ENCODE data around the gene GCLC.

GCLC gene

GRCh38 chr6:53455678-53456077 is 89.2 kb downstream of the GCLC start:
- ChIA-PET CTCF (no interaction called here), POLR2A (no interaction called here)

GRCh38 chr6:53451165-53451564 is 93.7 kb downstream of the GCLC start:
- CTCF ChIA-PET: no interaction called here
- DNase-seq (ENCODE audit: extremely low spot score): no peak
- POLR2A ChIA-PET: no interaction called here
- TF ChIP-seq NFRKB (IDR thresholded peaks at IDR 0.05) (no peak), SP1 (IDR thresholded peaks at IDR 0.05) (no peak), ELF4 (IDR thresholded peaks at IDR 0.05) (no peak), ZNF384 (IDR thresholded peaks at IDR 0.05) (no peak), L3MBTL2 (conservative IDR thresholded peaks at IDR 0.05) (no peak), PKNOX1 (IDR thresholded peaks at IDR 0.05) (no peak), CTBP1 (IDR thresholded peaks at IDR 0.05; ENCODE audit: borderline replicate concordance) (no peak), BHLHE40 (IDR thresholded peaks at IDR 0.05; ENCODE audit: borderline replicate concordance) (no peak), LEF1 (IDR thresholded peaks at IDR 0.05; ENCODE audit: borderline replicate concordance) (no peak), TARDBP (IDR thresholded peaks at IDR 0.05) (no peak), ARNT (IDR thresholded peaks at IDR 0.05) (no peak)

More at GRCh38 chr6:53455678-53456077, 89.2 kb downstream of the GCLC start:
- DNase-seq (ENCODE audit: extremely low spot score): no peak
- TF ChIP-seq SP1 (IDR thresholded peaks at IDR 0.05): no peak
- no peak for TF ChIP-seq FOXM1 (IDR thresholded peaks at IDR 0.05; ENCODE audit: borderline replicate concordance)
- TF ChIP-seq HDGF (IDR thresholded peaks at IDR 0.05; ENCODE audit: borderline replicate concordance): no peak
- no peak for TF ChIP-seq BHLHE40 (IDR thresholded peaks at IDR 0.05; ENCODE audit: borderline replicate concordance)
- no peak for TF ChIP-seq L3MBTL2 (conservative IDR thresholded peaks at IDR 0.05)
- no peak for TF ChIP-seq PKNOX1 (IDR thresholded peaks at IDR 0.05)
- TF ChIP-seq NFRKB (IDR thresholded peaks at IDR 0.05): no peak
- no peak for TF ChIP-seq ELF4 (IDR thresholded peaks at IDR 0.05)
- TF ChIP-seq TARDBP (IDR thresholded peaks at IDR 0.05): no peak
- no peak for TF ChIP-seq FOXA1 (IDR thresholded peaks at IDR 0.05)
- TF ChIP-seq CTBP1 (IDR thresholded peaks at IDR 0.05; ENCODE audit: borderline replicate concordance): no peak

GRCh38 chr6:53447865-53448264 is 97.0 kb downstream of the GCLC start:
- DNase-seq (ENCODE audit: extremely low spot score): no peak
- no peak for TF ChIP-seq ZNF384 (IDR thresholded peaks at IDR 0.05)
- TF ChIP-seq FOXM1 (IDR thresholded peaks at IDR 0.05; ENCODE audit: borderline replicate concordance): no peak
- TF ChIP-seq FOXK2 (IDR thresholded peaks at IDR 0.05): no peak
- no peak for TF ChIP-seq SUZ12 (IDR thresholded peaks at IDR 0.05)
- TF ChIP-seq NFRKB (IDR thresholded peaks at IDR 0.05): no peak
- no peak for TF ChIP-seq HDGF (IDR thresholded peaks at IDR 0.05; ENCODE audit: borderline replicate concordance)
- no peak for TF ChIP-seq ARNT (IDR thresholded peaks at IDR 0.05)
- TF ChIP-seq SP1 (IDR thresholded peaks at IDR 0.05): no peak
- POLR2A ChIA-PET: no interaction called here
- CTCF ChIA-PET: interaction anchor here (0.6 to 1.0 kb wide), 3 partner anchors 11 to 1270 kb away, joined by 3 read pairs; no protein-coding TSS in a partner anchor
